ENCODE measurements around the gene CADM2. TPM values are rescaled to one million over a fixed set of nuclear protein-coding genes. Genes with fewer than 3 reads are reported as not detected.

CADM2 gene
- total RNA-seq, 6 donors from 2014 or later = under 0.01 to 4.6 (median 1.2) TPM

GRCh38 chr3:85384372-85384771, 425.6 kb downstream of the CADM2 start:
- ATAC-seq (ENCODE audit: low FRiP score in 2 of 2) (no peak), DNase-seq (peak in 1 of 2 donors; percentile 25)
- no peak for TF ChIP-seq POLR2A (IDR thresholded peaks at IDR 0.05)
- no peak for TF ChIP-seq CTCF (IDR thresholded peaks at IDR 0.05)
- TF ChIP-seq POLR2AphosphoS5 (IDR thresholded peaks at IDR 0.05) = no peak
- 91 to 94% methylated on average over 13 of the region's 13 CpGs for WGBS, 2 donors
- no peaks in the 10 kb centered on the region for H3K27me3 ChIP-seq
- no peak overlapping the region for H3K4me3 ChIP-seq
- no peak overlapping the region for H3K27ac ChIP-seq
- no peaks in the 10 kb centered on the region for H3K36me3 ChIP-seq
- no peaks in the 10 kb centered on the region for H3K9me3 ChIP-seq
- H3K4me1 ChIP-seq = no peaks in the 10 kb centered on the region

DNA sequence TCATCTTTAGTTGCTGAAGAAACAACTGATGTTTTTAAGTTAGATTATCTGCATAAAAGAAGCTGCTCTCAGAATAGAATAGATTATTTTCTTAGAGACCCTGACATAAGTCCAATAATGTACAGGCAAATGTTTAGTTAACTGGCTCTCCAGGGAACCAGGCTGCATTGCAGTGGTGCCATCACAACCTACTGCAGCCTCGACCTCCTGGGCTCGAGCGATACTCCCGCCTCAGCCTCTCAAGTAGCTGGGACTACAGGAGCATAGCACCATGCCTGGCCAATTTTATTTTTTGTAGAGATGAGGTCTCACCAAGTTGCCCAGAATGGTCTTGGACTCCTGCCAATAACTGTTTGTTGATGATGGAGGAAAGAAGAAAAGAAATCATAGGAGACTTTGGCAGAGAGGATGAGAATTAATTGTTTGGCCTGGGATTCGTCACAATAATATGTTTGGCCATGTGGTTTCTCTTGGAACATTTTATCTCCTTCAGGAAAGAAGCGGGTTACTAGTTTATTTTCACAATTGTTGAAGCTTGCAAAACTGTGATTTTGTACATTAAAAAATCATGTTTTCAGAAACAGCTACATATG, 429.2 kb downstream of the CADM2 start:
- ATAC-seq (ENCODE audit: low FRiP score in 2 of 2) (no peak), DNase-seq (no peak)
- H3K27me3 ChIP-seq = no peaks in the 10 kb centered on the region
- no peaks in the 10 kb centered on the region for H3K36me3 ChIP-seq
- H3K4me3 ChIP-seq = no peak overlapping the region
- 72 to 84% methylated on average over 6 of the region's 6 CpGs for WGBS, 2 donors
- H3K4me1 ChIP-seq = no peaks in the 10 kb centered on the region
- TF ChIP-seq POLR2A (IDR thresholded peaks at IDR 0.05) (no peak), CTCF (IDR thresholded peaks at IDR 0.05) (no peak), EP300 (IDR thresholded peaks at IDR 0.05) (no peak), POLR2AphosphoS5 (IDR thresholded peaks at IDR 0.05) (no peak)
- H3K9me3 ChIP-seq = no peaks in the 10 kb centered on the region
- no peak overlapping the region for H3K27ac ChIP-seq

GRCh38 chr3:85394424-85394823, 435.6 kb downstream of the CADM2 start:
- H3K4me3 ChIP-seq = no peak overlapping the region
- ATAC-seq (ENCODE audit: low FRiP score in 2 of 2) (no peak), DNase-seq (no peak)
- H3K9me3 ChIP-seq = no peaks in the 10 kb centered on the region
- 32 to 35% methylated on average over 1 of the region's 1 CpG for WGBS, 2 donors
- H3K27ac ChIP-seq = no peak overlapping the region
- H3K36me3 ChIP-seq = no peaks in the 10 kb centered on the region
- no peak for TF ChIP-seq CTCF (IDR thresholded peaks at IDR 0.05)
- H3K27me3 ChIP-seq = no peaks in the 10 kb centered on the region
- H3K4me1 ChIP-seq = no peaks in the 10 kb centered on the region

DNA sequence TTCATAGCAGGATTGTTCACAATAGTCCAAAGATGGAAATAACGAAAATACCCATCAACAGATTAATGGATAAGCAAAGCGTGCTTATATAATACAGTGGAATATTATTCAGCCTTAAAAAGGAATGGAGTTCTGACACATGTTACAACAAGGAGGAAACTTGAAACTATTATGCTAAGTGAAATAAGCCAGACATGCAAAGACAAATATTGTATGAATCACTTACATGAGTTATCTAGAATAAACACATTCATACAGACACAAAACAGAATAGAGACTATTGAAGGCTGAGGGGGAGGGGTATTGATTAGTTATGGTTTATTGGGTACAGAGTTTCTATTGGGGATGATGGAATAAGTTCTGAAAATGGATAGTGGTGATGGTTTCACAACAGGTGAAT, 438.6 kb downstream of the CADM2 start:
- no peak for ATAC-seq (ENCODE audit: low FRiP score in 2 of 2)
- Histone ChIP-seq H3K27me3 (no peaks in the 10 kb centered on the region), H3K27ac (no peak overlapping the region), H3K4me3 (no peak overlapping the region), H3K9me3 (no peaks in the 10 kb centered on the region), H3K4me1 (no peaks in the 10 kb centered on the region), H3K36me3 (no peaks in the 10 kb centered on the region)
- WGBS, 2 donors = 90 to 93% methylated on average over 2 of the region's 2 CpGs
- DNase-seq = no peak
- TF ChIP-seq EP300 (IDR thresholded peaks at IDR 0.05) = no peak
- TF ChIP-seq POLR2A (IDR thresholded peaks at IDR 0.05) = no peak
- no peak for TF ChIP-seq POLR2AphosphoS5 (IDR thresholded peaks at IDR 0.05)
- no peak for TF ChIP-seq CTCF (IDR thresholded peaks at IDR 0.05)

- Histone ChIP-seq H3K27me3 (no peaks in the 10 kb centered on the region), H3K27ac (no peak overlapping the region), H3K36me3 (no peaks in the 10 kb centered on the region), H3K4me3 (no peak overlapping the region), H3K9me3 (no peaks in the 10 kb centered on the region), H3K4me1 (no peaks in the 10 kb centered on the region)
- TF ChIP-seq CTCF (IDR thresholded peaks at IDR 0.05) (no peak), POLR2AphosphoS5 (IDR thresholded peaks at IDR 0.05) (no peak), POLR2A (IDR thresholded peaks at IDR 0.05) (no peak), EP300 (IDR thresholded peaks at IDR 0.05) (no peak)
- no peak for ATAC-seq (ENCODE audit: low FRiP score in 2 of 2)
- DNase-seq = no peak
- WGBS, 2 donors = 66 to 68% methylated on average over 4 of the region's 4 CpGs
These were observed 467.3 kb downstream of the CADM2 start for GRCh38 chr3:85426121-85426520.

Measured in upper lobe of left lung (tissue), 6 donors.